Effector CD8-positive, alpha-beta T cell (primary cell): Measurements from ENCODE around the gene KMT5C.

Experiments
- DNase-seq: peaks from one replicate; lab custom pipeline; 2025; lab: John Stamatoyannopoulos, UW

Gene KMT5C

GRCh38 chr19:55366790-55367189 is 27.1 kb downstream of the KMT5C start:
- no peak for DNase-seq

- no peak for DNase-seq
Measured at GRCh38 chr19:55368106-55368505, 28.4 kb downstream of the KMT5C start.

GRCh38 chr19:55368701-55369563 is 29.3 kb downstream of the KMT5C start:
- DNase-seq: no peak

GRCh38 chr19:55369653-55370304 is 30.1 kb downstream of the KMT5C start:
- no peak for DNase-seq

GRCh38 chr19:55370305-55370988 is 30.8 kb downstream of the KMT5C start, which contains the start of gene IL11:
TSS of gene IL11 (minus strand) at chr19:55370463. CDS start at chr19:55370310, 153 bp downstream.
- no peak for DNase-seq

GRCh38 chr19:55372316-55373081 is 32.8 kb downstream of the KMT5C start:
- no peak for DNase-seq

- DNase-seq: no peak
Measured at GRCh38 chr19:55373306-55373992, 33.8 kb downstream of the KMT5C start.

GRCh38 chr19:55373993-55374757 is 34.5 kb downstream of the KMT5C start:
- no peak for DNase-seq

GRCh38 chr19:55376241-55376933 is 36.7 kb downstream of the KMT5C start, which contains the start of gene TMEM190:
TSS of gene TMEM190 (plus strand) at chr19:55376826. CDS start at chr19:55376854, 28 bp downstream.
- DNase-seq: no peak

GRCh38 chr19:55377356-55378131 is 37.9 kb downstream of the KMT5C start:
- no peak for DNase-seq

- DNase-seq: no peak
Measured at GRCh38 chr19:55379174-55379573, 39.5 kb downstream of the KMT5C start.

- no peak for DNase-seq
Measured at GRCh38 chr19:55382013-55382412, 42.3 kb downstream of the KMT5C start.

- DNase-seq: no peak
Measured at GRCh38 chr19:55382522-55383054, 42.9 kb downstream of the KMT5C start.

GRCh38 chr19:55383279-55384130 is 43.8 kb downstream of the KMT5C start:
- no peak for DNase-seq

- DNase-seq: no peak
Measured at GRCh38 chr19:55384131-55384919, 44.6 kb downstream of the KMT5C start, which contains the start of gene TMEM238. TSS of gene TMEM238 (minus strand) at chr19:55384292. CDS start at chr19:55384259, 33 bp downstream.

GRCh38 chr19:55384920-55385723 is 45.4 kb downstream of the KMT5C start:
- peak; percentile 98 for DNase-seq
